C1 segment of cervical spinal cord (tissue), 14 donors: Measurements from ENCODE around the gene MOV10.

Experiments used
- DNase-seq, 14 donors: peaks; one replicate each; lab custom pipeline; 2025; lab: John Stamatoyannopoulos, UW

MOV10 gene

DNA sequence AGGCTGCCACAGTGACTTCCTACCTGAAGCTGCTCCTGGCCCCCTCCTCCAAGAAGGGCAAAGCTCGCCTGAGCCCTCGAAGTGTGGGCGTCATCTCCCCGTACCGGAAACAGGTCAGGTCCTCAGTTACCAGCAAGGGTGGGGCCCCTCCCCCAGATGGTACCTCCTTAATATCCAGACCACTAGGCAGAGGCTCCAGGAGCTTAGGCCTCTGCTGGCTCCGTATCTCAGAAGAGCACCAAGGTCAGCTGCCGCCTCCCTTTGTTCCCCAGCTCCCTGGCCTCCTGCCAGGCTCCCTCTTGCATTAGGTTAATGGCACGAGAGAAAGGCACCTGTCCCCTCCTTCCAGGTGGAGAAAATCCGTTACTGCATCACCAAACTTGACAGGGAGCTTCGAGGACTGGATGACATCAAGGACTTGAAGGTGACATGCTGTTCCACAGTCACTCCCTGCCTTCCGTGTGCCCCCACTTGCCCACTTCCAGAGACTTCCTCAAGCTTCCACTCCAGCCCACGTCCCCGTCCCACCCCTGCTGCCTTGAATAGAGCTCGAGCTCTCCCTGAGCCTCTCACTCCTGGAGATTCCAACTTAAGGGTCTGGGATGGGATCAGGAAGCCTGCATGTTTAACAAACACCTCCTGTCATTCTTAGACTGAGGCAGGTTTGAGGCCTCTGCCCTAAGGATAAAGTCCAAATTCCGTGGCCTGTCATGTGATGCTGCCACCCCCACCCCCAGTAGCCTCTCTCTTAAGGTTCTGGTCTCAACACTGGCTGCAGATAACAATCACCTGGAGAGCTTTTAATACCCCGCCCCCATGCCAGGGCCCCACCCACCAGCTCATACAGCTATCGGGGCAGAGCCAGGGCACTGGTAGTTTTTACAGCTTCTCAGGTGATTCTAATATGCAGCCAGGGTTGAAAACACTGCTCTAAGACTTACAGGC lies 24.2 kb downstream of the MOV10 start:
- DNase-seq, result no peak

DNA sequence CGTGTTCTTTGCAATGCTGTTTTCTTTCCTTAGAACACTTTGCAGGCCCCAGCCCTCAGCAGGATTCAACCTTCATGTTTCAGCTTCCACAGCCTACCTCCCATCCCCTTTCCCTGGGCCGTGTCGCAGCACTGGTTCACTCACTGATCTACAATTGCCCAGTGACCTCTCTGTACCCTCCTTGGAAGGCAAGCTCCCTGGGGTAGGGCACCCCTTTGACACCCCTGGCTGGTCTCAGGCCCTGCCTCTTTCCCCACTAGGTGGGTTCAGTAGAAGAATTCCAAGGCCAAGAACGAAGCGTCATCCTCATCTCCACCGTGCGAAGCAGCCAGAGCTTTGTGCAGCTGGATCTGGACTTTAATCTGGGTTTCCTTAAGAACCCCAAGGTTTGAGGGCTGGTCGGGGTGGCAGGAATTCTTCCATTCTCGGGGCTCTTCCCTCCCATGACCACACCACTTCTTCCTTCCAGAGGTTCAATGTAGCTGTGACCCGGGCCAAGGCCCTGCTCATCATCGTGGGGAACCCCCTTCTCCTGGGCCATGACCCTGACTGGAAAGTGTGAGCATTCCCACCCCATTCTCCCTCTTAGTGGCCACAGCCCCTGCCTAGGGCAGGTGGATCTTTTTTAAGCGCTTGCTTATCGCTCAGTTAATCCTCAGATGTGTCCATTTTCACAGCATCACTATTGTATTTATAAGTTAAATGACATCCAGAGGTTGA lies 25.1 kb downstream of the MOV10 start:
- no peak for DNase-seq

DNA sequence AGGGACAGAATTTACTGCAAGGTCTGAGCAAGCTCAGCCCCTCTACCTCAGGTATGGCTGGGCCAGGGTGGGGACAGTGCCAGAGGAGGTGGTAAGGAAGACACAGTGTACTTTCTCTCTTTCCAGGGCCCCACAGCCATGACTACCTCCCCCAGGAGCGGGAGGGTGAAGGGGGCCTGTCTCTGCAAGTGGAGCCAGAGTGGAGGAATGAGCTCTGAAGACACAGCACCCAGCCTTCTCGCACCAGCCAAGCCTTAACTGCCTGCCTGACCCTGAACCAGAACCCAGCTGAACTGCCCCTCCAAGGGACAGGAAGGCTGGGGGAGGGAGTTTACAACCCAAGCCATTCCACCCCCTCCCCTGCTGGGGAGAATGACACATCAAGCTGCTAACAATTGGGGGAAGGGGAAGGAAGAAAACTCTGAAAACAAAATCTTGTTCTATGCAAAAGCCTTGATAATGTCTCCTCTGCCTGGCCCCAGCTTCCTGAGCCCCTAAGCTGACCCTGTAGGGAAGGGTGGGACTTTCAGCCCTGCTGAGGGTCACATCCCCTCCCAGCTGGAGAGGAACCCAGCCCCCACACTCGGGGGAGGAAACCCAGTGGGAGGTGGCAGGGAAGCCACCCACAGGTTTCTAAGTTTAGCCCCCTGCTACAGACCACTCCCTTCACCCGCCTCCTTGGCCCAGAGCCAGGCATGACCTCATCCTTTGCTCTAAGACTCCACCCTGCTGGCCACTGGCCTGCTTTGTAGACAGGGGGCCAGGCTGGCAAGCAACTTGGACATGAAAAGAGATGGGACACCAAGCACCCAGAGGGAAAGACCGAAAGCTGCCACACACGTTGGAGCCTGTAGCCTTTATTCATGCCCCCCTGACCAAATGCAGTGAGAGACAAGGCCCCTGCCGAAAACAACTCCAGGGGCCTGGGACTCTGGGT lies 26.1 kb downstream of the MOV10 start:
- DNase-seq, result peak in 13 of 14 donors; percentile 28 to 91 (median 81)

DNA sequence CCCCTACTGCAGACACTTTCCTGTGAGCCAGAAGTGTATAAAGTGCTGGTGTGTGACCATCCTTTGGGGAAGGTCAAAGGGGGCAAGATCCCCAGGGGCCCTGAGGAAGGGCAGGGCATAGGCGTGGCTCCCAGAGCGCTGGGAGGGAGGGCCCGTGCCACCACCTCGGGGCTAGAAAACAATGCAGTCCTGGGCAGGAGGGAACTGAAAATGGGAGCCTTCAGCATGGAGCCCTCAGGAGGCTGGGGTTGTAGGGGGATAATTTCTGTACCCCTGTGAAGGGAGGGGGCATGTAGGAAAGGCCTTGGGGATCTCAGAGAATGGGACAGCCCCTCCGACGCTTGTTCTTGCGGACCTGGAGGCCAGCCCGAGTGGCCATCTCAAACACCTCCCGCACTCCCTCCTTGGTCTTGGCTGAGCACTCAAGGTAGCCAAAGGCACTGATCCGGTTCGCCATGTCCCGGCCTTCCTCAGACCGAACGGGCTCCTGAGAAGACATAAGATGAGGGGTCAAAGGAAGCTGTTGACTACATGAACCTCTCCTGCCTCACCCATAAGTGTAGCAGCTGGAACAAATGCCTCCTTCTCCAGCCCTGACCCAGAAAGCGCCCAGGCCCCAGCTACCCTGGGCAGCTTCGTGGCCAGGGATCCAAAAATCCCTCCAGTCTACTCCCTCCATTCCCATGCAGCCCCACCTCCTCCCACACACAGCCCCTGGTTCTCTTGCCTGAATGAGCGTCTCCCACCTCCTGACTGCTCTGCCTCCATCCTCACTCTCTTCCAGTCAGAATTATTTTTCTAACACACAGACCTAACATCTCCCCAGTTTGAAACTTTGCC lies 27.0 kb downstream of the MOV10 start:
- DNase-seq, result no peak

DNA sequence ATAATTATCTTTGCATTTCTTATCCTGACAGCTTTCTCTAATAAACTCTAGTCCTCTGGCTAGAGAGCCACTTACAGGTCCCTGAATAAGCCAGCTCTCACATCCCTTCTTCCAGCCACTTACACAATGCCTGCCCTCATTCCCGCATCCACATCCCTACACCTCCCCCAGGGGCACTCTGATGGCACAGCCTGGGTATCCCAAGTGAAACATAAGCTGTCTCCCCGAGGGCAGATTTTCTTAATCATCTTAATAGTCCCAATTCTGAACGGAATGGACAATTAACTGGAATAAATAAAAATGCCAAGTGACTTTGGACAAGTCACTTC lies 27.6 kb downstream of the MOV10 start:
- no peak for DNase-seq

DNA sequence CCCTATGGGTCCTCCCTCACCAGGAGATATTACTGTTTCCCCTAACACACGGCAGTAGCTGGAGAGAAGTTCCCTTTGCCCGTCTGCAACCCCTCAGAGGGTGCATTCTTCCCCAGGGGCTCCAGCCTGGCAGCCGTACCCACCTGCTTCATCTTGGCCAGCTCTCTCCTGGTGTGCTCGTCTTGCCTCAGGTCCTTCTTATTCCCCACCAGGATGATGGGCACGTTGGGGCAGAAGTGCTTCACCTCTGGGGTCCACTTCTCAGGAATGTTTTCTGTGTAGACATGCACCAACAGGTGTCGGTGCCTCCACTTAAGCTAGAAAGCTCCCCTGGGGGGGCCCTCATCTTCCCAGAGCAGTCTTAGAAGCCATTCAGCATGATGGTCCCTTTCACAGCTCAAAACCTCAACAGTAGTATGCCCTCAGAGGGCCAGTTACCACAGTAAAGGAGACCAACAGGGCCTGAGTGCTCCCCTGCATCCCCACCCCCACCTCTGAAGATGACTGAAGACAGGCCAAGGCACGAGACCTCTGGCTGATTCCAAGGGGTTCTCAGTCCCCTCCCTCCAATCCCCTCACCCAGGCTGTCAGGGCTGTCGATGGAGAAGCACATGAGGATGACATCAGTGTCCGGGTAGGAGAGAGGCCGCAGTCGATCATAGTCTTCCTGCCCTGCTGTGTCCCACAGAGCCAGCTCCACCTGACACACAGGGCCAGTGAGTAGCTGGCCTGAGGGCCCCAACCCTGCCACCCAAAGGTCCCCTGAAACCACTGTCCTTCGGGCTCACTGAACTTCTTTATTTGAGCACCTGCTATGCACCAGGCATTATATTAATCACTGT lies 28.2 kb downstream of the MOV10 start:
- peak in 1 of 14 donors; percentile 15 for DNase-seq

DNA sequence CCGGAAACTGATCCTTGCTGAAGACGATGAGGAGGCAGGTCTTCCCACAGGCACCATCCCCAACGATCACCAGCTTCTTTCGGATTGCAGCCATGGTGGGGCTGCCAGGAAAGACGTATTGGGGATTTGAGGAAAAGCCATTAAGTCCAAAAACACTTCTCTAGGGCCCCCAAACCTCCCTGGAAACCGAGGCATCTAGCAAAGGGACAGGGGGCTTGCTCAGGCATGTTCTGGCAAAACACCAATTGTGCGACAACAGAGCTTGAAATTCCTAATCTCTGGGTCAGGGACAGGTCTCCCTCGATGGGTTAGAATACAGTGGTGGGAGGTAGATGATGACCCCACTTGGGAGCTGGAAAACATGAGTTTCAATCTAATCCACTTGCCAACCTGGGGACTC lies 29.2 kb downstream of the MOV10 start:
- no peak for DNase-seq

DNA sequence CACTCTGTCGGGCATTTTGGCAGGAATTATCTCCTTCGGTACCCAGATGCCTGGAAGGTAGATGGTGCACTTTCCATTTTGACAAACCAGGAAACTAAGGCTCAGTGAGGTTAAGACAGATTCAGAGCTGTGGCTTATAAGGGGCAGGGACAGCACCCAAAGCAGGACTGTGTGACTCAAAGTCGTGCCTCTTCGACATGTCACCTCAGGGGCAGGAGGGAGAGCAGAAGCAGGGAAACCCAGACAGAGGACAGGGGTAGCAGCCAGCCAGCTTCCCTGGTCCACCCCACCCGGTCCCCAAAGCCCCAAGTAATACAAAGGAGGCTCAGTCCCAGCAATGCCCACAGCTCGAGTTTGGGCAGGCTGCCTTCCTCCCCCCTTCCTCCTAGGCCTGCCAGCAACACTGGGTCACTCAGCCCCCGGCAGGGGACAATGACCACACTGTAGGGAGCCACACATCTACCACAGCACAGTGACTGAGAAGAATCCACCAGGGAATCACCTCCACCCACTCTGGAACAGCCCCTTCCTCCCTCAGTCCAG lies 30.0 kb downstream of the MOV10 start:
- peak in 11 of 14 donors; percentile 12 to 88 (median 71) for DNase-seq

DNA sequence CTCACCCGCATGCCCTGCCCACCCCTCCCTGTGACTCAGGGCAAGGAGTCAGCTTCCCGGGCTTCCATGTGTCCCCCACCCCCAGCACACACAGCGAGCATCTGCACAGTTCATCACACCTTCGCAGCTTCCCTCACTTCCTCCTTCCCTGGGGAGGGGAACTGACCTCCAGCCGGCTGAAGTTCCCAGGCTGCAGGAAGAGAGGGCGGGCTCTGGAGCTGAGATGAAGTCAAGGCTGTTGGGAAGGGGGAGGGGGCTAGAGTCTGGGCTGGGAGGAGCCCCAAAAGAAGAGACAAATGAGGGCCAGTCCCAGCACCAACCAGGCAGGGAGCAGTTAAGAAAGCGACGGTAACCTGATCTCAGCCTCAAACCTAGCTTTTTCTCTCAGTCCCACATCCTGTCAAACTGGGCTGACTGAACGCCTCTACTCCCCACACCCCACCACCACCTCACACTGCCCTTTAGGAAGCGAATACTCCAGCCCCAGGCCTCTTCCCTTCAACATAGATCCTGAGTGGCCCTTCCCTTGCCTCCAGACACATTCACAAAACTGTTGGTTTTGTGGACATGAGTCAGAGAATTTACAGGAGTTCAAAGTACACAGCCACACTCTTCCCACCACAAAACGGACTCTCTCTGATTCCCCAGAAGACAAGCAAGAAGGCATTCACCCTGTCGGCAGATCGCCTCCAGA lies 30.6 kb downstream of the MOV10 start:
- DNase-seq, result peak in 8 of 14 donors; percentile 65 to 89 (median 78)

DNA sequence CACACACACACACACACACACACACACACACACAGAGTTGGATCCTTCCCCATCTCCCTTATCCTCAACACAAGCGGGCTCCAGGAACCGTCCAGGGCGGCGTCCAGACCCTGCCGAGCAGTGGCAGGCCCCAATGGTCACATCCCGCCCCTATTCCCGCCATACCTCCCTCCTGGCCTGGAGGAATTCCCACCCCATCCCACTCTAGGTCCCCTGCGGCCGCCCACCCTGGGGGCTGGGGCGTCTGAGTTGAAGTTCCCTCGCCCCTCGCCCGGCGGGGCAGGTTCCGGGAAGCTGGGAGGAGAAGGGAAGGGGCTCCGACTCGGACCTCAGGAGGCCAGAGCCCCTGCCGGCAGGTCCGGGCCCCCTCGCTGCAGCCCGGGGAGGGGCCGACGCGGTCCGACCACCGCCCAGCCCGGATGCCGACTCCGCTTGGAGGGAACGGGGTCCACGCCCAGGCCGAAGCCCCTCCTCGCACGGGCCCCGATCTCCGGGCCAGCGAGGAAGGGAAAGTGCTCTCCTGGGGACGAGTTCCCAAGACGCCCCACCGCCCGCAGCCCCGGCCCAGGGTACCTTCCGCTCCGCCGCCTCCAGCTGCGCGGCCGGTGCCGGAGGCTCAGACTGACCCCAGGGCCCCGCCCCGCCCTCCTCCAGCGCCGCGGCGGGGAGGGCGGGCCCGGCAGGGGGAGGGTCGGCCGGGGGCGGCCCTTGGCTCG lies 32.2 kb downstream of the MOV10 start, which contains the start of gene RHOC:
Gene RHOC (minus strand): TSS at position 623 of the 716 bp plus-strand sequence. CDS start 3,328 bp downstream, outside the sequence.
- peak in 4 of 14 donors; percentile 66 to 88 (median 76) for DNase-seq

DNA sequence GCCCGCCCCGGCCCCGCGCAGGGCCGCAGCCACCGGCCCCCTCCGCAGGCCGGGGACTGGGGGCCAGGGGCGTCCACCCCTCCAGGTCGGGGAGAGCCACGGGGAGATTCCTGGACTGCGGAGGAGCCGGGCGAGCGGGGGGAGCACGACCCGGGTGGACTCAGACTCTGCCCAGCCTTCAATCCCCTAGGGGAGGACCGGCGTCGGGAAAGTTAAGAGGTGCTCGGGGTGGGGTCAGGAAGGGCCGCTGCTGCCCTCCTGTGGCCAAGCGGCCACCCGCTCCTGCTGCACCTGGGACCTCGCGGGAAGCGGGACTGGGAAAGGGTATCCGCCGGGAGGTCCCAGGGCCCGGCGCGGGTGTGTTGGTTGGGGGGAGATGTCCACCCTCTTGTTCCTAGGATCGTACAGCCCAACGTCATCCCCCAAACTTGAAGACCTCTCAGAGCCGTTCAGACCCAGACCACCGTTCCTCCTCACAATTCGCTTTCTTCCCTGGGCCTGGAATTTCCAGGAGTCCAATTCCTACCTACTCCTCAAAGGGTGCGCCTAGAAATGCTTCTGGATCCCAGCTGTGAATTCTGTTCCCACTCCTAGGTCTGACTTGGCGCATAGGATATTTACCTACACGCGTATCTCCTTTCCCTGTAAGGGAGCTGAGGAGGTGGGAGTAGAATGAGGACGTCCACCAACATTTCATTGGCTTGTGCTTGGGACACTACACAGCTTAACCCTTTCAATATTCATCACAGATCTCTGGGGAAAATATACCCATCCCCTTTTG lies 33.0 kb downstream of the MOV10 start:
- DNase-seq, result peak in 12 of 14 donors; percentile 11 to 88 (median 70)

DNA sequence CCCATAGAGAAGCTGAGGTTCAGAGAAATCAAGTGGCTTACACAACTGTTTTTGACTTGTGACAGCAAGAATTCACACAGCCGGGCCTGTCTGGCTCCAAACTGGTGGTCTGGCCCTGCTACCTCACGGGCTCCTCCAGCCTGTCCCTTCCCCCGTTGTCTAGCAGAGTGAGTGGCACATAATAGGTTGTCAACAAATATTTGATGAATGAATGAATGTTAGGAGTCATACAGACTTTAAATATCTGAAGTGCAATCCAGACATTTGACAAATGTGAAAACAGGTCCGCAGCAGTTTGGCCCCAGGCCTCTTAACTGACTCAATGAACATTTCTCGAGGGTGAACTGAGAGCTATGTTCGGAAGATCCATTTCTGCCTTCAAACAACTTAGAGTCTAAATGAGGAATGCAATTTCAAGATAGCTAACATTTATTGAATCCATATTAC lies 33.6 kb downstream of the MOV10 start:
- DNase-seq, result no peak

DNA sequence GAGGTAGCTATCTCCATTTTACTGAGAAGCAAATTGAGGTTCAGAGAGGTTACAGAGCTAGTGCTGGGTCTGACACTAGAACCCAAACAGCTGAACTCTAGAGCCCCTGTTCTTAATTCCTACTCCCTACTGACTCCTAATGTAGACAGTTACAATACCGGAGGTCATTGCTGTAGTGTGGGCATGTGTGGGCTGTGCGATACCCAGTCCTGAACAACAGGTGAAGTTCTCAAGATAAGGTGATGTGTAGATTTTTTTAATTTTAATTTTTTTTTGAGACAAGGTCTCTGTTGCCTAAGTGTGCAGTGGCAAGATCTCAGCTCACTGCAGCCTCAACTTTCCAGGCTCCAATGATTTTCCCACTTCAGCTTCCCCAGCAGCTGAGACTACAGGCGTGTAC lies 34.0 kb downstream of the MOV10 start:
- DNase-seq, result no peak

DNA sequence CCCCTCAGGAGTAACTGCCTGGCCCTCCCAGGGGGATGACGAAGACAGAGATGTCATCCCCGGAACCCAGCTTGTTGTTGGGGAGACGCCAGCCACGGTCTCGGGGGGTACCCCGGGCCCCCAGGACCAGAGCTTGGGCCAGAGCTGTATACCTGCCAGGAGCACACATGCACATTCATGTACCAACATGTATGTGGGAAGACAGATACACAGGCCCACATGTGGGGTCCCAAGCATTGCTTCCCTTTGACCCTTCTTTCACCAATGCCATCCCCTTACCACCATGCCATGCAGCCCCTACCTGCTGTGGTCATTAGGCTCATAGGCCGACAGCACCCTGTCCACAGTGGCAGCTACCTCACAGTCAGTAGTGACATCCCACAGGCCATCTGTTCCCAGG lies 35.7 kb downstream of the MOV10 start:
- DNase-seq, result no peak

DNA sequence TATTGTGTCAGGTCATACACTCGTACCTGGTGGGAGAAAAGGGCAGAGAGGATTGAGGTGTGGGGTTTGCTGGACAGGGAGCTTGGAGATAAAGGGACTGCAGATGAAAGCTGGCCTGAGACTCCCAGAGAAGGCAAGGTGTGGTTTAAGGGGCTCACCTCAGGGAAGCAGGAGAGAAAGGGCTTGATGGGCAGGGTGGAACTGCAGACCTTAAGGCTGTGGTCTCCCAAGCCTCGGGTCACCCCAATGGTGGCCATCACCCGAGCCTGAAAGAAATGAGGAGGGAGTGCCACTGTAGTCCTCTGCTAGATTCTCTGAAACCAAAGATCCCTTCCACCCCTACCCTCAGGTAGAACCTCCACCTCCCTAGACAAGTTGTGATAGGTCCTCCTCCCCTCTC lies 36.1 kb downstream of the MOV10 start:
- no peak for DNase-seq

DNA sequence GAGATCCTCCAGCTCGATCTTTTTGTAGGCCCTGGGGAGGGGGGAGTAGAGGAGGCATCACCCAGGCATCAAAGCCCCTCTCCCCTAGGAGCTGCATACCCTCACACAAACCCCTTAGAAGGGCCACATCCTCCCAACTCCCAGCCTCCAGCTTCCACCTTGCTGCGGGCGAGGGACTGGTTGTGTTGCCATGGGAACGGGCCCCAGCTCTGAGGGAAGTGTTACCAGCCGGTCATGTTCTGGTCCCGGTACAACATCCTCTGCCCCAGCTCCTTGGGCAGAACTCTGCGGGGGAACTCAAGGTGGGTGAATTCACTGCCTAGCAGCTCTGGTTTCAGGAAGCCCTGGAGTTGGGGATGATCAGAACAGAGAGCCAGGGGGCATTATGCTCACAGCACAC lies 36.6 kb downstream of the MOV10 start:
- DNase-seq, result no peak

DNA sequence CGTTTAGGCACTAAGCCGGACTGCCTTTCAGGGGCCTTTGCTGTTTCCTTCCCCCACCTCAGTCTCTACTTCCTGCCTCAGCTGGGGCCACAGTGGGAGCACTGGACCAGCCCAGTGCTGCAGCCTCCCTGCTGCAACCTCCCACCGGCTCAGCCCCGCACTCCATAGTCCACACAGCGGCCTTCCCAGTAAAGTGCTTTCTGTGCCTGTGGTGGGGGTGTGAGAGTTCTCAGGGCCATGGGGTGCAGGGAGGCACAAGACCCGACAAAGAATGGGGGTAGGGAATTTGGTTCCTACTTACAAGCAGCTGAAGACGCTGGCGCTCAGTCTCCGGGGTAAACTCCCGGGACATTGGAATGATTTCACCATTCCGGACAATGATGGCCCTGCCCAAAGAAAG lies 37.2 kb downstream of the MOV10 start:
- no peak for DNase-seq
